Tibial artery (tissue), 4 donors: ENCODE measurements around the gene SLC12A6.

ENCODE experiments used
- DNase-seq, 2 donors: peaks; one replicate each; pipeline ENCODE4 v3.0.0-alpha.2; 2019
- H3K27ac ChIP-seq, 2 donors: fragments of 200-600 bp; sonication (generic) in 1 of 2; 1 replicate in 1 of 2; 2 replicates in 1 of 2; pipeline ENCODE4 v1.5.1; 2018 to 2019; ENCODE audit warnings: mild to moderate bottlenecking in 1 of 2
- H3K27me3 ChIP-seq, 2 donors: fragments of 200-600 bp; sonication (generic) in 1 of 2; one replicate each; pipeline versions ENCODE4 v1.5.1 to v1.6.0; 2016 to 2019
- H3K36me3 ChIP-seq, 3 donors: fragments of 200-600 bp; sonication (generic) in 2 of 3; one replicate each; pipeline ENCODE4 v1.5.1; 2016 to 2019; ENCODE audit warnings: mild to moderate bottlenecking in 2 of 3
- H3K4me1 ChIP-seq, 4 donors: fragments of 200-600 bp; sonication (generic) in 2 of 4; 1 replicate in 3 of 4; 2 replicates in 1 of 4; pipeline ENCODE4 v1.5.1; 2016 to 2019
- H3K4me3 ChIP-seq, 2 donors: fragments of 200-600 bp; sonication (generic) in 1 of 2; 1 replicate in 1 of 2; 2 replicates in 1 of 2; pipeline ENCODE4 v1.5.1; 2018 to 2019; ENCODE audit warnings: mild to moderate bottlenecking in 2 of 2
- H3K9me3 ChIP-seq, 3 donors: fragments of 200-600 bp; sonication (generic) in 1 of 3; one replicate each; pipeline ENCODE4 v1.5.1; 2016 to 2019
- CTCF ChIP-seq, 2 experiments: fragments of 200-600 bp in 1 of 2; fragments of 450-650 bp in 1 of 2; IDR thresholded peaks; one replicate each; pipeline ENCODE4 v1.5.1; 2017 to 2019; ENCODE audit warnings: antibody characterized with exemption in 2 of 2, mild to moderate bottlenecking in 1 of 2, moderate library complexity in 1 of 2
- intact Hi-C: fragments of 100-400 bp; cut with DNase I; formaldehyde crosslinking; loops from one replicate; pipeline ENCODE4 v1.15.0; 2023; ENCODE audit warnings: low total_unique reads

Gene SLC12A6

GRCh38 chr15:34214135-34214534, 123.4 kb downstream of the SLC12A6 start:
- TF ChIP-seq CTCF (IDR thresholded peaks at IDR 0.05): no peak
- H3K27me3 ChIP-seq: no peaks in the 10 kb centered on the region
- no peaks in the 10 kb centered on the region for H3K36me3 ChIP-seq
- no peak overlapping the region for H3K27ac ChIP-seq
- H3K4me1 ChIP-seq: peaks cover 0 to under 1% (median 0%) of the 10 kb centered on the region in 4 donors
- DNase-seq: no peak
- no peaks in the 10 kb centered on the region for H3K9me3 ChIP-seq
- H3K4me3 ChIP-seq: no peak overlapping the region
- intact Hi-C loops: loop anchor here (5.0 kb wide), 1 partner anchor 152 kb away; no protein-coding TSS in a partner anchor

GRCh38 chr15:34213690-34214089, 123.9 kb downstream of the SLC12A6 start:
- Histone ChIP-seq H3K27me3 (no peaks in the 10 kb centered on the region), H3K9me3 (no peaks in the 10 kb centered on the region), H3K36me3 (no peaks in the 10 kb centered on the region), H3K4me3 (no peak overlapping the region), H3K4me1 (peaks cover 0 to 5% (median 2%) of the 10 kb centered on the region in 4 donors), H3K27ac (no peak overlapping the region)
- intact Hi-C loops: loop anchor here (5.0 kb wide), 1 partner anchor 151 kb away; no protein-coding TSS in a partner anchor
- TF ChIP-seq CTCF (IDR thresholded peaks at IDR 0.05): no peak
- DNase-seq: no peak

- Histone ChIP-seq H3K4me3 (peak within 1 kb of the TSS; percentile 71 to 72), H3K4me1 (peaks cover 0 to 16% (median 8%) of the 10 kb centered on the region in 4 donors), H3K27me3 (no peaks in the 10 kb centered on the region), H3K36me3 (no peaks in the 10 kb centered on the region), H3K27ac (peak within 1 kb of the TSS; percentile 75 to 80), H3K9me3 (no peaks in the 10 kb centered on the region)
- intact Hi-C loops: loop anchor here (5.0 kb wide), 1 partner anchor 147 kb away; no protein-coding TSS in a partner anchor
- peak; percentile 90 for TF ChIP-seq CTCF (IDR thresholded peaks at IDR 0.05)
- DNase-seq: peak; percentile 93 to 97
Measured at GRCh38 chr15:34209421-34210282, 127.9 kb downstream of the SLC12A6 start, which contains the start of gene KATNBL1. Gene KATNBL1 (minus strand): TSS chr15:34210096. CDS start chr15:34163676, 46,420 bp downstream.

GRCh38 chr15:34206011-34206410, 131.6 kb downstream of the SLC12A6 start:
- H3K27ac ChIP-seq: no peak overlapping the region
- no peaks in the 10 kb centered on the region for H3K36me3 ChIP-seq
- no peaks in the 10 kb centered on the region for H3K27me3 ChIP-seq
- intact Hi-C loops: no loop called here
- H3K4me1 ChIP-seq: peaks cover 0 to 16% (median 8%) of the 10 kb centered on the region in 4 donors
- DNase-seq: no peak
- no peaks in the 10 kb centered on the region for H3K9me3 ChIP-seq
- TF ChIP-seq CTCF (IDR thresholded peaks at IDR 0.05): no peak
- H3K4me3 ChIP-seq: no peak overlapping the region

GRCh38 chr15:34203936-34204335, 133.6 kb downstream of the SLC12A6 start:
- TF ChIP-seq CTCF (IDR thresholded peaks at IDR 0.05): no peak
- H3K36me3 ChIP-seq: peaks cover 0 to 6% (median 4%) of the 10 kb centered on the region in 3 donors
- H3K27ac ChIP-seq: no peak overlapping the region
- H3K4me3 ChIP-seq: no peak overlapping the region
- intact Hi-C loops: no loop called here
- peaks cover 0 to 14% (median 8%) of the 10 kb centered on the region in 4 donors for H3K4me1 ChIP-seq
- no peaks in the 10 kb centered on the region for H3K9me3 ChIP-seq
- H3K27me3 ChIP-seq: no peaks in the 10 kb centered on the region
- DNase-seq: no peak
